SIG-M5 treated with dmso at 0.1 percent for 504 hours (cell line): ENCODE measurements around the gene CPPED1.

Experiments
- DNase-seq: peaks from one replicate; lab custom pipeline; 2025; ENCODE audit not compliant: unreplicated experiment; lab: John Stamatoyannopoulos, UW

Gene CPPED1

GRCh38 chr16:12651765-12652512, 151.7 kb downstream of the CPPED1 start:
- DNase-seq: no peak

GRCh38 chr16:12649356-12649755, 154.3 kb downstream of the CPPED1 start:
- DNase-seq: no peak

GRCh38 chr16:12646490-12647274, 157.0 kb downstream of the CPPED1 start:
- no peak for DNase-seq

- DNase-seq: no peak
These were observed 157.6 kb downstream of the CPPED1 start for GRCh38 chr16:12646098-12646489.

GRCh38 chr16:12643034-12643455, 160.6 kb downstream of the CPPED1 start:
- DNase-seq: no peak

- no peak for DNase-seq
These were observed 164.6 kb downstream of the CPPED1 start for GRCh38 chr16:12639044-12639443.

GRCh38 chr16:12637002-12637401, 166.7 kb downstream of the CPPED1 start:
- no peak for DNase-seq

GRCh38 chr16:12629271-12629670, 174.4 kb downstream of the CPPED1 start:
- DNase-seq: no peak

- no peak for DNase-seq
These were observed 175.2 kb downstream of the CPPED1 start for GRCh38 chr16:12628536-12628935.

- no peak for DNase-seq
These were observed 176.3 kb downstream of the CPPED1 start for GRCh38 chr16:12627394-12627793.

GRCh38 chr16:12626411-12626810, 177.3 kb downstream of the CPPED1 start:
- DNase-seq: no peak

GRCh38 chr16:12625716-12626115, 178.0 kb downstream of the CPPED1 start:
- no peak for DNase-seq

- no peak for DNase-seq
These were observed 178.6 kb downstream of the CPPED1 start for GRCh38 chr16:12625068-12625467.

- no peak for DNase-seq
These were observed 183.5 kb downstream of the CPPED1 start for GRCh38 chr16:12620150-12620549.

- DNase-seq: no peak
These were observed 185.2 kb downstream of the CPPED1 start for GRCh38 chr16:12618515-12618914.

GRCh38 chr16:12617401-12617819, 186.3 kb downstream of the CPPED1 start:
- no peak for DNase-seq

- DNase-seq: no peak
These were observed 188.9 kb downstream of the CPPED1 start for GRCh38 chr16:12614662-12615278.

GRCh38 chr16:12613992-12614661, 189.6 kb downstream of the CPPED1 start:
- DNase-seq: no peak

- no peak for DNase-seq
These were observed 190.3 kb downstream of the CPPED1 start for GRCh38 chr16:12613131-12613991.

- peak; percentile 4 for DNase-seq
These were observed 191.0 kb downstream of the CPPED1 start for GRCh38 chr16:12612598-12613101.
